ENCODE data around the gene PEX3.
"Not testable (repeated sequence)": the region's sequence is repeated elsewhere in the genome, so short reads cannot be mapped to it uniquely, and the experiment has no call there.

The PEX3 gene

DNA sequence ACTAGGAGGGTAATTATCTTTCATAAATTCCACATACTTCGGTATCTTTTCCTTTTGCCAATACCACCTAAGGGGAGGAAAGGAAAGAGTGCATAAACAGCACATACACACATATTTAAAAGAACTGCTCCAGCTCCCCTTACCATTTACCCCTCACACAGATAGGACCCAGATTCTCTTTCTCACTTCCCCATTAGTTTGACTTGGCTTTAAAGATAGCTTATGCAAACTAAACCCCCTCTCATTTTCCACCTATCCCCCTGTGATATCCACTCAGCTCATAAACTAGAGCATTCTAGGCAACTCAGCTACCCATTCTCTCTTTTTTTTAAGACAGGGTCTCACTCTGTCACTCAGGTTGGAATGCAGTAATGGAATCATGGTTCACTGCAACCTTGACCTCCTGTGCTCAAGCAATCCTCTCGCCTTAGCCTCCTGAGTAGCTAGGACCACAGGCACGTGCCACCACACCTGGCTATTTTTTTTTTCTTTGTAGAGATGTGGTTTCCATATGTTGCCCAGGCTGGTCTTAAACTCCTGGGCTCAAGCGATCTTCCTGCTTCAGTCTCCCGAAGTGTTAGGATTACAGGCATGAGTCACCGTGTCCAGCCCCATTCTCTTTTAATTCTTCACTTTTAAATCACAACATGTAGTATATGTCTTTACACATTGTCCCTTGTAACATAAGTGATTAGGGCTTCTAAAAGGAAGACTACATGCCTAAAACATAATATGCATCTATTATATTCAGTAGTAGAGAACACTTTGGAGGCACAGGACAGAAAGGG lies 56.9 kb downstream of the PEX3 start:
- H2AFZ ChIP-seq (ENCODE audit: low read length): no peak overlapping the region
- H2BK120ac ChIP-seq (ENCODE audit: low read depth, low read length): no peak overlapping the region
- H3K36me3 ChIP-seq (replicated peaks in 1 of 2; ENCODE audit: control insufficient read depth in 2 of 2, insufficient read depth in 2 of 2, low read length in 2 of 2): peaks cover 3 to 74% of the 10 kb centered on the region in 2 donors
- H3K4me3 ChIP-seq (ENCODE audit: low read length in 2 of 2): no peak overlapping the region
- no peak overlapping the region for H4K91ac ChIP-seq (ENCODE audit: low read depth, low read length, poor library complexity)
- H3K4ac ChIP-seq (ENCODE audit: low read length): no peak overlapping the region
- H3K27me3 ChIP-seq (ENCODE audit: control insufficient read depth in 3 of 3, insufficient read depth in 3 of 3, low read depth in 1 of 3, low read length in 3 of 3): no peaks in the 10 kb centered on the region
- DNase-seq (ENCODE audit: low spot score): no peak
- H2BK12ac ChIP-seq (ENCODE audit: low read length): no peak overlapping the region
- H3K23ac ChIP-seq (ENCODE audit: low read depth, low read length, poor library complexity): no peak overlapping the region
- H2BK15ac ChIP-seq (ENCODE audit: low read length): no peak overlapping the region
- H3K14ac ChIP-seq (ENCODE audit: low read length): no peak overlapping the region
- no peak overlapping the region for H3K9ac ChIP-seq (ENCODE audit: low read depth, low read length, poor library complexity)
- H4K8ac ChIP-seq (ENCODE audit: low read depth, low read length): no peak overlapping the region
- H2AK5ac ChIP-seq (ENCODE audit: low read depth, low read length): no peak overlapping the region
- no peaks in the 10 kb centered on the region for H3K9me3 ChIP-seq (replicated peaks in 1 of 2; ENCODE audit: control insufficient read depth in 2 of 2, insufficient read depth in 1 of 2, low read depth in 1 of 2, low read length in 2 of 2)
- no peak overlapping the region for H2BK5ac ChIP-seq (ENCODE audit: low read length)
- WGBS, 2 donors (ENCODE audit: extremely low coverage in 2 of 2, insufficient read length in 2 of 2, insufficient replicate concordance in 1 of 2): no CpG with 5 or more reads among the region's 6 CpGs
- H3K4me2 ChIP-seq (ENCODE audit: insufficient read depth, low read length, poor library complexity, severe bottlenecking): no peak overlapping the region
- no peak overlapping the region for H3K18ac ChIP-seq (ENCODE audit: low read length)
- H3K4me1 ChIP-seq (ENCODE audit: control insufficient read depth in 2 of 2, insufficient read depth in 1 of 2, low read depth in 1 of 2, low read length in 2 of 2): peaks cover 6% of the 10 kb centered on the region in 2 donors
- H3K27ac ChIP-seq (replicated peaks; ENCODE audit: low read length): no peak overlapping the region
- H3K79me1 ChIP-seq (ENCODE audit: low read depth, low read length): no peaks in the 10 kb centered on the region

DNA sequence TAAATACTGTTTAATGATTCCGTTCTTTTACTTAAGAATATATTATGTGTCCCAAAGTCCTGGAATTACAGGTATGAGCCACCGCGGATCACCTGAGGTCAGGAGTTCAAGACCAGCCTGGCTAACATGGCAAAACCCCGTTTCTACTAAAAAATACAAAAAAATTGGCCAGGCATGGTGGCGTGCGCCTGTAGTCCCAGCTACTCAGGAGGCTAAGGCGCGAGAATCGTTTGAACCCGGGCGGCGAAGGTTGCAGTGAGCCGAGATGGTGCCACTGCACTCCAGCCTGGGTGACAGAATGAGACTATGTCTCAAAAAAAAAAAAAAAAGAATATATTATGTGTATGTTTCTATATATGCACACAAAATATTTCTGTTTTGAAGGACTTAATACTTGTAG lies 59.7 kb downstream of the PEX3 start:
- H3K14ac ChIP-seq (ENCODE audit: low read length); H4K8ac ChIP-seq (ENCODE audit: low read depth, low read length); H3K27me3 ChIP-seq (ENCODE audit: control insufficient read depth in 3 of 3, insufficient read depth in 3 of 3, low read depth in 1 of 3, low read length in 3 of 3); H2BK15ac ChIP-seq (ENCODE audit: low read length); H2BK120ac ChIP-seq (ENCODE audit: low read depth, low read length); H3K79me1 ChIP-seq (ENCODE audit: low read depth, low read length); H2AK5ac ChIP-seq (ENCODE audit: low read depth, low read length); H3K27ac ChIP-seq (replicated peaks; ENCODE audit: low read length); H2BK12ac ChIP-seq (ENCODE audit: low read length); H3K4me1 ChIP-seq (ENCODE audit: control insufficient read depth in 2 of 2, insufficient read depth in 1 of 2, low read depth in 1 of 2, low read length in 2 of 2); DNase-seq (ENCODE audit: low spot score); H3K4me2 ChIP-seq (ENCODE audit: insufficient read depth, low read length, poor library complexity, severe bottlenecking); H3K18ac ChIP-seq (ENCODE audit: low read length); H3K9me3 ChIP-seq (replicated peaks in 1 of 2; ENCODE audit: control insufficient read depth in 2 of 2, insufficient read depth in 1 of 2, low read depth in 1 of 2, low read length in 2 of 2); H2BK5ac ChIP-seq (ENCODE audit: low read length); H2AFZ ChIP-seq (ENCODE audit: low read length); H4K91ac ChIP-seq (ENCODE audit: low read depth, low read length, poor library complexity); H3K23ac ChIP-seq (ENCODE audit: low read depth, low read length, poor library complexity); H3K4ac ChIP-seq (ENCODE audit: low read length); H3K9ac ChIP-seq (ENCODE audit: low read depth, low read length, poor library complexity): not testable (repeated sequence)
- no CpG with 5 or more reads among the region's 13 CpGs for WGBS, 2 donors (ENCODE audit: extremely low coverage in 2 of 2, insufficient read length in 2 of 2, insufficient replicate concordance in 1 of 2)
- H3K4me3 ChIP-seq (ENCODE audit: low read length in 2 of 2): peak overlapping the region in 1 of 2 donors; percentile 63
- H3K36me3 ChIP-seq (replicated peaks in 1 of 2; ENCODE audit: control insufficient read depth in 2 of 2, insufficient read depth in 2 of 2, low read length in 2 of 2): peaks cover 3 to 47% of the 10 kb centered on the region in 2 donors

DNA sequence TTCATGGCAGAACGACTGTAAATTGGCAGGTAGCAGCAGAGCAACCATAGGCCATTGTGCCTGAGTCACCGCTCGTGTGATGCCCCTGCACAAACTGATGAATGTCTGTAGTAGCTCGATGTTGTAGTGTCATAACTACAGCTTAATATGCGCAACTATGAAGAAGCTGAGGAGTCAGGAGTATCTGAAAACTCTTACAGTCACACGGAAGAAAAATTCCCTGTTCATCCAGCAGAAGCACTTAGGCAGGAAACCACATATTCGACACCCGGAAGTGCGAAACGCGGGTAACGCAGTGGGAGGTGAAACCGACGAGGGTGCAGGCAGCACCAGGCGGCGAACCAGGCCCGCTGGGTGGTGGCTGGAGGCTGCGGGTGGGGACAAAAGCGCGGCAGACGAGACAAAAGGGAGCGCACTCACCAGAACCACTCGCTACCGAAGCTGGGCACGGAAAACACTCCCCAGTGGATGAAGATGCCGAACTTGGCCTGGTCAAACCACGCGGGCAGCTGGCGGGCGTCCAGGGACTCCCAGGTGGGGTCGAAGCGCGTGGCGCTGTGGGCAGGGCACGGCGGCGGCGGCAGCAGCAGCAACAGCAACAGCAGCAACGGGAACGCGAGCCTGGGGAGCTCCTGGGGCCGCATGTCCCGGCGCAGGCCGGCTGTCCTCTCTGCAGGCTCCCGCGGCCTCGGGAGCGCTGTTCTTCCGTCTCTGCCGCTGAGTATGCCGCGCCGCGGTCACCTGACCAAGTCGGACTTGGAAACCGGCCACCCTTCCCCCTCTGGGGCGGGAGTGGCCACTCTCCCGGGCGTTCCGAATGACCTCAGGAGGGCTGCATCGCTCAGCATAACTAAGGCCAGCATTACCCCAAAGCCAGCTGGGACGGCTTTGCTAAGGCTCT lies 60.6 kb downstream of the PEX3 start, which contains the start of gene FUCA2:
FUCA2 (minus strand) TSS at position 730 of the 901 bp plus-strand sequence; CDS start at position 644, 86 bp downstream.
- peak within 1 kb of the TSS; percentile 59 for H2BK15ac ChIP-seq (ENCODE audit: low read length)
- H3K27ac ChIP-seq (replicated peaks; ENCODE audit: low read length): no peak within 1 kb of the TSS
- H3K27me3 ChIP-seq (ENCODE audit: control insufficient read depth in 3 of 3, insufficient read depth in 3 of 3, low read depth in 1 of 3, low read length in 3 of 3): no peaks in the 10 kb centered on the region
- H2BK5ac ChIP-seq (ENCODE audit: low read length): peak within 1 kb of the TSS; percentile 77
- peaks cover 3 to 38% of the 10 kb centered on the region in 2 donors for H3K36me3 ChIP-seq (replicated peaks in 1 of 2; ENCODE audit: control insufficient read depth in 2 of 2, insufficient read depth in 2 of 2, low read length in 2 of 2)
- H4K91ac ChIP-seq (ENCODE audit: low read depth, low read length, poor library complexity): peak within 1 kb of the TSS; percentile 34
- H3K4me2 ChIP-seq (ENCODE audit: insufficient read depth, low read length, poor library complexity, severe bottlenecking): peak within 1 kb of the TSS; percentile 78
- no peak within 1 kb of the TSS for H2BK12ac ChIP-seq (ENCODE audit: low read length)
- peak; percentile 61 for DNase-seq (ENCODE audit: low spot score)
- peak within 1 kb of the TSS; percentile 76 for H3K23ac ChIP-seq (ENCODE audit: low read depth, low read length, poor library complexity)
- peak within 1 kb of the TSS; percentile 63 to 79 for H3K4me3 ChIP-seq (ENCODE audit: low read length in 2 of 2)
- peak within 1 kb of the TSS; percentile 73 for H2BK120ac ChIP-seq (ENCODE audit: low read depth, low read length)
- H4K8ac ChIP-seq (ENCODE audit: low read depth, low read length): peak within 1 kb of the TSS; percentile 92
- H3K4ac ChIP-seq (ENCODE audit: low read length): no peak within 1 kb of the TSS
- H3K18ac ChIP-seq (ENCODE audit: low read length): peak within 1 kb of the TSS; percentile 95
- H3K9ac ChIP-seq (ENCODE audit: low read depth, low read length, poor library complexity): peak within 1 kb of the TSS; percentile 92
- no peaks in the 10 kb centered on the region for H3K79me1 ChIP-seq (ENCODE audit: low read depth, low read length)
- peaks cover 6% of the 10 kb centered on the region in 2 donors for H3K4me1 ChIP-seq (ENCODE audit: control insufficient read depth in 2 of 2, insufficient read depth in 1 of 2, low read depth in 1 of 2, low read length in 2 of 2)
- no CpG with 5 or more reads among the region's 63 CpGs for whole genome bisulfite sequencing, 2 donors (ENCODE audit: extremely low coverage in 2 of 2, insufficient read length in 2 of 2, insufficient replicate concordance in 1 of 2)
- no peak within 1 kb of the TSS for H2AK5ac ChIP-seq (ENCODE audit: low read depth, low read length)
- H3K9me3 ChIP-seq (replicated peaks in 1 of 2; ENCODE audit: control insufficient read depth in 2 of 2, insufficient read depth in 1 of 2, low read depth in 1 of 2, low read length in 2 of 2): no peaks in the 10 kb centered on the region
- peak within 1 kb of the TSS; percentile 92 for H2AFZ ChIP-seq (ENCODE audit: low read length)
- H3K14ac ChIP-seq (ENCODE audit: low read length): peak within 1 kb of the TSS; percentile 60

DNA sequence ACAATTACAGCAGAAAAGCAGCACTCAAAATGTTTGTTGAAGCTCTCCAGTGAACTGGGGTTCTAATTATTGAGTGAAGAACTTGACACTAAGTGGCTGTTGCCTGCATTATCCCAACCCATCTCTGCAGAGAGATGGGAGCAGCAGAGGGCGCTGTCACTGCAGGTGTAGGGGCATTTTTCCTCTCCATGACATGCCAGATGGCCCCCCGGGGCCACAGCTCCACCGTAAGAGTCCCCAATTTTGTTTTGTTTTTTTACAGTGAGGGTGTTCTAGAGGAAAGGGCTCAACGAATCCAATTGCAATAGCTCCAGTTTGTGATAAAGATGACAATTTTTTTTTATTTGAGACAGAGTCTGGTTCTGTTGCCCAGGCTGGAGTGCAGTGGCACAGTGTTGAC lies 62.8 kb downstream of the PEX3 start:
- H4K8ac ChIP-seq (ENCODE audit: low read depth, low read length): no peak overlapping the region
- H3K4me1 ChIP-seq (ENCODE audit: control insufficient read depth in 2 of 2, insufficient read depth in 1 of 2, low read depth in 1 of 2, low read length in 2 of 2): peaks cover 6 to 9% of the 10 kb centered on the region in 2 donors
- H2AFZ ChIP-seq (ENCODE audit: low read length): no peak overlapping the region
- H3K79me1 ChIP-seq (ENCODE audit: low read depth, low read length): no peaks in the 10 kb centered on the region
- no peak overlapping the region for H2BK5ac ChIP-seq (ENCODE audit: low read length)
- no peak overlapping the region for H3K9ac ChIP-seq (ENCODE audit: low read depth, low read length, poor library complexity)
- H3K4me2 ChIP-seq (ENCODE audit: insufficient read depth, low read length, poor library complexity, severe bottlenecking): no peak overlapping the region
- DNase-seq (ENCODE audit: low spot score): no peak
- H3K27ac ChIP-seq (replicated peaks; ENCODE audit: low read length): no peak overlapping the region
- H3K23ac ChIP-seq (ENCODE audit: low read depth, low read length, poor library complexity): no peak overlapping the region
- no peak overlapping the region for H2BK12ac ChIP-seq (ENCODE audit: low read length)
- WGBS, 2 donors (ENCODE audit: extremely low coverage in 2 of 2, insufficient read length in 2 of 2, insufficient replicate concordance in 1 of 2): no CpG with 5 or more reads among the region's 4 CpGs
- no peak overlapping the region for H3K18ac ChIP-seq (ENCODE audit: low read length)
- no peak overlapping the region for H4K91ac ChIP-seq (ENCODE audit: low read depth, low read length, poor library complexity)
- H2AK5ac ChIP-seq (ENCODE audit: low read depth, low read length): no peak overlapping the region
- H3K36me3 ChIP-seq (replicated peaks in 1 of 2; ENCODE audit: control insufficient read depth in 2 of 2, insufficient read depth in 2 of 2, low read length in 2 of 2): peaks cover 0 to 16% of the 10 kb centered on the region in 2 donors
- H3K4me3 ChIP-seq (ENCODE audit: low read length in 2 of 2): no peak overlapping the region
- no peaks in the 10 kb centered on the region for H3K9me3 ChIP-seq (replicated peaks in 1 of 2; ENCODE audit: control insufficient read depth in 2 of 2, insufficient read depth in 1 of 2, low read depth in 1 of 2, low read length in 2 of 2)
- no peaks in the 10 kb centered on the region for H3K27me3 ChIP-seq (ENCODE audit: control insufficient read depth in 3 of 3, insufficient read depth in 3 of 3, low read depth in 1 of 3, low read length in 3 of 3)
- no peak overlapping the region for H3K14ac ChIP-seq (ENCODE audit: low read length)
- no peak overlapping the region for H2BK120ac ChIP-seq (ENCODE audit: low read depth, low read length)
- no peak overlapping the region for H2BK15ac ChIP-seq (ENCODE audit: low read length)
- no peak overlapping the region for H3K4ac ChIP-seq (ENCODE audit: low read length)

All from neuronal stem cell (in vitro differentiated cells).